Measurements from ENCODE around the gene KLHL3.

KLHL3 gene

DNA sequence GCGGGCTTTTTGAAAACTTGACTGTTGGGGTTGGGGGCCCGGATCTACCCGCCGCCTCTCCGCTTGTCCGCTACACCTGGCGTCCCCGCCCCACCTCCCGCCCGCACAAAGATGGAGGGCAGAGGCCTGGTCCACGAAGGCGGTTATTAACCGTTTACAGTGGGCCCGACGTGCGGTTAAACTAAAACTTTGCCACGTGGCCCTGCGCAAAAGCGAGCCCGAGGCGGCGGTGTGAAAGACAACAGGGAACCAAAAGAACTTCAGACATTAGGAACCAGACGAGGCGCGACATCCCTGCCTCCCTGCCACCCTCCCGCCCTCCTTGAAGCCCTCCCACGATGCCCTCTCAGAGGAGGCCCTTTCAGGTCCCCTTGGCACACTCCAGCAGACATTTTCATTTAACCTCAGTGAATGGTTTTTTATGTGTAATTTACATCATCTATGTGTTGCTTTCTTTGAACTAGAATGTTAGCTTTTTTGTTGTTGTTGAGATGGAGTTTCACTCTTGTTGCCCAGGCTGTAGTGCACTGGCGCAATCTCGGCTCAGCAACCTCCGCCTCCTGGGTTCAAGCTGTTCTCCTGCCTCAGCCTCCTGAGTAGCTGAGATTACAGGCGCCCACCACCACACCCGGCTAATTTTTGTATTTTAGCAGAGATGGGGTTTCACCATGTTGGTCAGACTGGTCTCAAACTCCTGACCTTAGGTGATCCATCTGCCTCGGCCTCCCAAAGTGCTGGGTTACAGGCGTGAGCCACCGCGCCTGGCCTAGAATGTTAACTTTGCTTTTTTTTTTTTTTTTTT, 19.3 kb upstream of the KLHL3 start:
- DNase-seq: no peak
- Histone ChIP-seq H3K4me3 (ENCODE audit: low read depth, low read length) (peak overlapping the region; percentile 94), H3K27me3 (no peaks in the 10 kb centered on the region), H3K9me3 (no peaks in the 10 kb centered on the region), H3K4me1 (peaks cover 8% of the 10 kb centered on the region), H3K36me3 (peaks cover 26% of the 10 kb centered on the region)
- TF ChIP-seq, protein P1, sequence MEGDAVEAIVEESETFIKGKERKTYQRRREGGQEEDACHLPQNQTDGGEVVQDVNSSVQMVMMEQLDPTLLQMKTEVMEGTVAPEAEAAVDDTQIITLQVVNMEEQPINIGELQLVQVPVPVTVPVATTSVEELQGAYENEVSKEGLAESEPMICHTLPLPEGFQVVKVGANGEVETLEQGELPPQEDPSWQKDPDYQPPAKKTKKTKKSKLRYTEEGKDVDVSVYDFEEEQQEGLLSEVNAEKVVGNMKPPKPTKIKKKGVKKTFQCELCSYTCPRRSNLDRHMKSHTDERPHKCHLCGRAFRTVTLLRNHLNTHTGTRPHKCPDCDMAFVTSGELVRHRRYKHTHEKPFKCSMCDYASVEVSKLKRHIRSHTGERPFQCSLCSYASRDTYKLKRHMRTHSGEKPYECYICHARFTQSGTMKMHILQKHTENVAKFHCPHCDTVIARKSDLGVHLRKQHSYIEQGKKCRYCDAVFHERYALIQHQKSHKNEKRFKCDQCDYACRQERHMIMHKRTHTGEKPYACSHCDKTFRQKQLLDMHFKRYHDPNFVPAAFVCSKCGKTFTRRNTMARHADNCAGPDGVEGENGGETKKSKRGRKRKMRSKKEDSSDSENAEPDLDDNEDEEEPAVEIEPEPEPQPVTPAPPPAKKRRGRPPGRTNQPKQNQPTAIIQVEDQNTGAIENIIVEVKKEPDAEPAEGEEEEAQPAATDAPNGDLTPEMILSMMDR (IDR thresholded peaks at IDR 0.05; ENCODE audit: low read depth, low read length): no peak

DNA sequence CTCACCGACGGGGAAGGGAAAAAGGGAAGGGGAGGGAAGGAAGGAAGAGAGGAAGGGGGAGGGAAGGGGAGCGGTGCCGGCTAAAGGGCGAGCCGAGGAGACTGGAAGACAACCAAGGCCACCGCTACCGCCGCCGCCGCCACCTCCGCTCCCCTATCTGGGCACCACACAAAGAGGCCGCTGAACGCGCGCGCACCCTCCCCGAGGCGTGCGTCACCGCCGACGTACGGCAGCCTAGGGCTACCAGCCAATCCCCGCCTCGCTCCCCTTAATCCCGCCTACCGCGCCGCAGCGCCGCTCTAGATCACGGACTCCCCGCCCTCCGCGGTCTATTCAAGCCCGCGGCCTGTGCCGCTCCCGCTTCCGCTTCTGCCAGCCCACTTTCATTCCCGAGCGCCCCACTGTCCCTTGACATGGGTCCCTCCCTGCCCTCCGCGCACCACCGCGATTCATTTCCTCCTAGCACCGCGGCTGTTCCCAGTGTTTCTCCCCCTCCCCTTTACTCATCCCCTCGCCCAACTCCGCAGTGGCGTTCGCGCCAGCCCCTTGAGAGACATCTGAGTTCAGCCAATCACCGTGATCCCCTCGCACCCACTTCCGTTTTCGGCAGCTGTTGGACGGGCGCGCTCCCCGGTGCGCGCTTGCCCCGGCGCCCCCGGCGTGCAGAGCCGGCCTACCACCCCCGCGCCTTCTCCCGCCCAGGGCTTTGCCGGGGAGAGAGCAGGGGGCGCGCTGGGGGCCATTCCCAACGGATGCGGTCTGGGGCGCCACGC, 18.5 kb upstream of the KLHL3 start, which contains the start of gene HNRNPA0:
Gene HNRNPA0 (minus strand): TSS at position 176 of the 773 bp plus-strand sequence. CDS start 297 bp downstream, outside the sequence.
- H3K27me3 ChIP-seq: no peaks in the 10 kb centered on the region
- H3K9me3 ChIP-seq: no peaks in the 10 kb centered on the region
- DNase-seq: peak; percentile 98
- peak within 1 kb of the TSS; percentile 94 for H3K4me3 ChIP-seq (ENCODE audit: low read depth, low read length)
- peaks cover 8% of the 10 kb centered on the region for H3K4me1 ChIP-seq
- H3K36me3 ChIP-seq: peaks cover 26% of the 10 kb centered on the region
- TF ChIP-seq, protein P1 (IDR thresholded peaks at IDR 0.05; ENCODE audit: low read depth, low read length): no peak

DNA sequence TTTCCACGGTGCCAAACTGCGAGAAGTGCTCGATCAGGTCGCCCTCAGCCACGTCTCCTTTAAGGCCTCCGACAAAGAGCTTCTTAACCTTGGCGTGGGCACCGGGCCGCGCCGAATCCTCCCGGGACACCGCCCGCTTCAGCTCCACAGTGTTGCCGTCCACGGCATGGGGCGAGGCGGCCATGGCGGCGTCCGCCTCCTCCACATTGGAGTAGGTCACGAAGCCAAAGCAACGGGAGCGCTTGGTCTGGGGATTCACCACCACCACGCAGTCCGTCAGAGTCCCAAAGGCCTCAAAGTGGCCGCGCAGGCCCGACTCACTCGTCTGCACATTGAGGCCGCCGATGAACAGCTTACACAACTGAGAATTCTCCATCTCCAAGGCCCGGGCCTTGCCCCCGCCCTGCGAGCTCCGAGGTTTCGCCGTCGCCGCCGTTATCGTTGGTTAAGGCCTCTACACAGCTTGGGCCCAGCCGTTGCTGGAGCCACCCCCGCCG, 17.9 kb upstream of the KLHL3 start:
- Histone ChIP-seq H3K27me3 (no peaks in the 10 kb centered on the region), H3K4me1 (peaks cover 8% of the 10 kb centered on the region), H3K36me3 (peaks cover 26% of the 10 kb centered on the region), H3K4me3 (ENCODE audit: low read depth, low read length) (peak overlapping the region; percentile 94), H3K9me3 (no peaks in the 10 kb centered on the region)
- DNase-seq: no peak
- TF ChIP-seq, protein P1 (IDR thresholded peaks at IDR 0.05; ENCODE audit: low read depth, low read length): no peak

DNA sequence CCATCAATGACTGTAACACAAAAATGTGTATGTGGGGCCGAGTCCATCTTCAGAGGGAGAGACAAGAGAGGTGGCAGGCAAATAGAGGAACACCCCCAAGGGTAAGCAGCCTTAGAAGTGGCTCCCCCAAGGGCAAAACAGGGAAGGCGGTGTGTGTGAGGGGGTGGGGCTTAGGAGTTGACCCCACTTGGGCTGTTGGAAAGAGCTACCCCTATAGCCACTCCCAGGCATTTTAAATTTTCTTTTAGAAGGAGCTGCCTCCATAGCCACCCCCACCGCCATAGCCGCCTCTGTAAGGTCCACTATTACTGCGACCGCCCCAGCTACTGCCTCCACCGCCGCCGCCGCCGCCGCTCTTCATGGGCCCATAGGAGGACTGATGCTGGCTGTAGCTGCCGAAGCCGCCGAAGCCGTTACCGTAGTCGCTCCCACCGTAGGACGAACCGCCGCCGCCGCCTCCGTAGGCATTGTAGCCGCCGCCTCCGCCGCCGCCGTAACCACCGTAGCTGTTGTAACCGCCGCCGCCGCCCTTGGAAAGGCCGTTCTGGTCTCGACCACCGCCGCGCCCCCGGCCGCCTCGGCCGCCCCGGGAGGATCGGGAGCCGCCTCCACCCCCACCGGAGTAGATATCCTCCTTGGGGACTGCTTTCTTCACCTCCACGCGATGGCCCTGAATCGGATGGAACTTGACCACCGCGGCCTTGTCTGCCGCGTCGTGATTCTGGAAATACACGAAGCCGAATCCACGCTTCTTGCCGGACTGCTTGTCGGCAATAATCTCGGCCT, 17.2 kb upstream of the KLHL3 start:
- peak overlapping the region; percentile 94 for H3K4me3 ChIP-seq (ENCODE audit: low read depth, low read length)

DNA sequence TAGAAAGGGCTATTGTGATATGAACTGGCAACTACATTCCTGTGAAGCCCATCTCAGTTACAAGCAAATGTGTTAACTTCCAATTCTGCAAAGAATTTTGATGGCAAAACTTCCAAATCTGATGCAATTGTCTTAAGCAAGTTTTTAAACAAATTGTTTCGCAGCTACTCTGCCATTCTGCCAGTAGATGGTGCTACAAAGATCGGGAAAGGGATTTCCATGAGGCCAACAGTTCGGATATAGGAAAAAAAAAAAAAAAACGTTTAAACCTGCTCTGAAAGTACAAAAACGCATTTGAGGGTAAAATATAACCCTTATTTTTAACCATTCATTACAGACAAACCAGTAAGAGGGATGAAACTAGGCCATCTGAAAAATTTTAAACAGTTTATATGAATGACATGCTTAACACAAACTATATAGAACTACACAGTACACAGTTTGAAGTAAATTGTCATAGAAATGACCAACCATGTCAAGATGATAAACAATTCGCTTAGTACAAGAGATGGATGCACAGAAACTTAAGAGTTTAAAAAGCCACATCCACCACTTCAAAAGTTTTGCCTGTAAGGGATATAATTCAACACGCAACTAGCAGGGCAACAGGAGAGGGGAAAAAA, 16.1 kb upstream of the KLHL3 start:
- TF ChIP-seq, protein P1 (IDR thresholded peaks at IDR 0.05; ENCODE audit: low read depth, low read length): peak; percentile 89
- DNase-seq: peak; percentile 33
- peaks cover 8% of the 10 kb centered on the region for H3K4me1 ChIP-seq

More for the DNA sequence above, 17.2 kb upstream of the KLHL3 start:
- Histone ChIP-seq H3K27me3 (no peaks in the 10 kb centered on the region), H3K36me3 (peaks cover 26% of the 10 kb centered on the region), H3K4me1 (peaks cover 8% of the 10 kb centered on the region), H3K9me3 (no peaks in the 10 kb centered on the region)
- peak; percentile 36 for DNase-seq
- TF ChIP-seq, protein P1 (IDR thresholded peaks at IDR 0.05; ENCODE audit: low read depth, low read length): no peak

More for the DNA sequence above, 16.1 kb upstream of the KLHL3 start:
- H3K4me3 ChIP-seq (ENCODE audit: low read depth, low read length): peak overlapping the region; percentile 94
- H3K36me3 ChIP-seq: peaks cover 26% of the 10 kb centered on the region
- H3K27me3 ChIP-seq: no peaks in the 10 kb centered on the region
- H3K9me3 ChIP-seq: no peaks in the 10 kb centered on the region
